NCI-H524 (cell line): ENCODE data around the gene HIF1AN.

Experiments used
- DNase-seq, 2 experiments: peaks; one replicate each; lab custom pipeline; 2025; lab: John Stamatoyannopoulos, UW

The HIF1AN gene

DNA sequence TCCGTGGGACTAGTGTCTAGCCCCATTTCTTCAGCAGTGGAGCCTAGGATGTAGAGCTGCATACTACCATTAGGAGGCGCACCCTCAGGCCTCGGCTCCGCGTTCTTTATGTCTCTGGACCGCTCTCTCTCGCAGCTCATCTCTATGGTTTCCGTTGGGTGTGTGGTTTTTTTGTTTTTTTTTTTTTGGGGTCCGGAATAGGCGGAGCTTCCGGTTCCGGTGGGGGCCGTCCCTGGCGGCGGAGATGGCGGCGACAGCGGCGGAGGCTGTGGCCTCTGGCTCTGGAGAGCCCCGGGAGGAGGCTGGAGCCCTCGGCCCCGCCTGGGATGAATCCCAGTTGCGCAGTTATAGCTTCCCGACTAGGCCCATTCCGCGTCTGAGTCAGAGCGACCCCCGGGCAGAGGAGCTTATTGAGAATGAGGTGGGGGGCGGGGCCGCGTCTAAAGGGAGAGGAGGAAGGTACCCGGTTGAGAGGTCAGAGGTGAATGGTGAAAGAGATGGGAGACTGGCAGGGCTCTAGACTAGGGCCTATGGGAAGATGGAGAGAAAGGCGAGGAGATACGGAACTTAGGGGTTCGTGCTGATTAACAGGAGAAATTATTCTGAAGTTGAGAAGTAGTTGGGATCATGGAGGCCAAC lies at the start of gene HIF1AN:
HIF1AN (plus strand) TSS at position 229 of the 639 bp plus-strand sequence; CDS start at position 245, 16 bp downstream.
- DNase-seq = peak; percentile 71 to 80

DNA sequence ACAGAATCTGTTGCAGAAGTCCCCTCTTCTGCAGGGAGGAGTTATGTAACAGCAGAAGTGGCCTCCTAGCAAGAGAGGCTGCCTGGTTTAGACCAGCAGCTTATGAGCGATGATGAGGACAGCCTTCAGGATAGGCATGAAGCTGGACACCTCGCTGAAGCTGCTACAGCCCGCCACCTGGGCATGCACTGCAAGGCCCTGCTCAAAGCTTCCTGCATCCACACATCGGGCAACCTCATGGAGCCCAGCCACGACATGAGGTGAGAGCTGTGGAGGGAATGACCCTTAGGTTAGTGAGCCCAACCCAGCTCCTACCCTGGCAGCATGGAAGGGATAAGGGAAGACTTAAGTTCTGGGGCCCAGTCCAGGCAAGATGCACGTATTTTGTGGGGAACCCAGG lies 48.2 kb upstream of the HIF1AN start:
- no peak for DNase-seq

DNA sequence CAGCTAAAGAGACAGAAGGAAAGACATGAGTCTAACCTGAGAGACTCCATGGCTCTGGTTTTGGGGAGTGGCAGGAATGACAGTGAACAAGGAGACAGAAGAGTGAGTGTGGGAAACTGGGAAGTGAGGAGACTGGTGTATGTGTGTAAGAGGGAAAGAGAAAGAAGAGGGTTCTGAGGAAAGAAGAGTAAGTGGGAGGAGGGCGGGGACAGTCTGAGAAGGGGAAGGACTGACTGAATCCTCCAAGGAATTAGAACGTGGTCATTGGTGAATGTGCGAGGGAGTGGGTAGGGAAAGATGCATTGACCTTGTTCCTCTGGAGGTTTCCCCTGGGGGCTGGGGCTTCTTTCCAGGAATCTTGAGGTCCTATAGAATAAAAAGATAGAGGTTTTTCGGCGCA lies 46.3 kb upstream of the HIF1AN start:
- DNase-seq = no peak

DNA sequence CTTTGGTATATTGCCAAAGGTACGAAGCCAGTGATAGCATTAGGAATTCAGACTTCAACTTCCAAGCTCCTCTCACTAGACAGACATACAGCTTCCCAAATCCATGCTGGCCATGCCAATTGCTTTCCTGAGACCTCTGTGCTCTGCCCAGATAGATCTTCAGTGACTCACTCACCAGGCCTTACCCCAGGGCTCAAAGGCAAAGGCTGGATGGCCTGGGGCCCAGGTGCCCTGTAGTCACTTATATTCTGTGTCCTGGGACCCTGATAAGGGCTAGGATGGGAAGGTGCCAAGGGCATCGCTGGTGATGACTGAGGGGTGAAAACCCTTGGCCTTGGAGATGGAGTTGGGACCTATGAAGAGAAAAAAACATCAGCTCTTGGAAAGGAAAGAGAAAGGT lies 45.2 kb upstream of the HIF1AN start:
- no peak for DNase-seq

DNA sequence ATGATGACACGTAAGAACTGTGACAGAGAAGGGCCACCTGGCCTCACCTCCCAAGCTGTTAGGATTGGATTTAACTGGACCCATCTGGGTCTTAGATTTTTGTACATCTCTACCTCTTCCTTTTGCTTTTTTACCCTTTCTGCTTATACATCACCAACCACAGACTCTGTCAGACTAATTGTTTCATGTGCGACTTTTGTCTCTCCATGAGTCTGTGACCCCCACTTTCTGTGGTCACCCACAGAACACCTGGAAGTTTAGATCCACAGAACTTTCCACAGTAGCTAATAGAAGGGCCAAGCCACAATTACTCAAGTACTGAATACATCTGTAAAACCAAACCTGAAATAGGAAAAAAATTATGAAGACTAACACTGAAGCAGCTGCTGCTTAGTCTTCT lies 39.2 kb upstream of the HIF1AN start:
- DNase-seq = no peak

DNA sequence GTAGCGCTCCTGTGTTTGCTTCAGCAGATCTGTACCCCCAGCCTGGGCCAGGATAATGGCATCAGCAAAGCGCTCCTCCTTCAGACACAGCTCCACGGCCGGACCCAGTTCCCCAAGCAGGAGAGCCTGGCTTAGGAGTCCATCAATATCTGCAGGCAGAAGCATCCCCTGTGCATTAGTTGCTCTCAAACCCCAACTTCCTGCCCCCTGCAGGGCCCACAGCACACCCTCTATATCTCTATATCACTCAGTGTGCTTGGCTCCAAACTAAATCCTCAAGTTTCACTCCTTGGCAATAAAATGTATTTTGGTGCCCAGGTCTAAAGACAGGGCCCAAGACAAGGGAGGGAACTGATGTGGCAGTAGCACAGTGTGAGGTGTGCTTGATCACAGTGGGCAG lies 37.7 kb upstream of the HIF1AN start:
- DNase-seq = no peak

DNA sequence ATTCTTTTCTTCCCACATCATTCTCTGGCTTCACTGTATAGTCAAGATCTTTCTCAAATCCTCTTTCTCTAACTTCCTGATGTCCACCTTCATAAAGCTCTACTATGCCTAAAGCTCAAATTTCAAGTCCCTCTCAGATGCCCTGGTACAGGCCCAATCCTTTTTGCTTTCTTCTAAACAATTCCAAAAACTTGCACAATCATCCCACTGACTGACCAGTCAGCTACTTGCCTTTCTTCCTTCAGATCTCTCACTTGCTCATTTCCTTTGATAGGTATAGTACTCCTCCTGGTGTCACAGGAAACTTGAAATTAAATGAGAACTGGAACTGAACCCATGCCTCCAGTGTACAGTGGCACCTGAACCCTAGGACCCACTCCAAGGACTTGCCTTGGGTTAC lies 34.3 kb upstream of the HIF1AN start:
- DNase-seq = no peak

DNA sequence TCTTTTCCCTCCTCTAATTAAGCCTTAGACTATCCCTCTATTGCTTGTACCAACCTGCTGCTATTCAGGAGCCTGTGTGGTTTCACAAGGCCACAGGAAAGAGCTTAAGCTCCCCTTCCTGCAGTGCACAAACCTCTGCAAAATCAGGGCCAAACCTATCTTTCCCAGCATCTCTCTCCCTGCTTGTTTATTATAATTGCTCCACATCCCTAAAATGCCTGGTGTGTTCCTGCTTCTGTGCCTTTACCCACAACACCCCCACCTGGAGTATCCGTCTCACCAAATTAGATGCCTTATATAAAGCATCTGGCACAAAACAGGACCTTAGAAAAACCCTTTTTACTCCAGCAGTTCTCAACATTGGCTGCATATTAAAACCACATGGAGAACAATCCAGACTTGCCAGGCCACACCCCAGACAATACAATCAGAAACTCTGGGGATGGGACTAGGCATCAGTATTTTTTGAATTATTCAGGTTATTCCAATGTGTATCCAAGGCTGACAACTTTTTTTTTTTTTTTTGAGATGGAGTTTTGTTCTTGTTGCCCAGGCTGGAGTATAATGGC lies 32.7 kb upstream of the HIF1AN start:
- DNase-seq = no peak

DNA sequence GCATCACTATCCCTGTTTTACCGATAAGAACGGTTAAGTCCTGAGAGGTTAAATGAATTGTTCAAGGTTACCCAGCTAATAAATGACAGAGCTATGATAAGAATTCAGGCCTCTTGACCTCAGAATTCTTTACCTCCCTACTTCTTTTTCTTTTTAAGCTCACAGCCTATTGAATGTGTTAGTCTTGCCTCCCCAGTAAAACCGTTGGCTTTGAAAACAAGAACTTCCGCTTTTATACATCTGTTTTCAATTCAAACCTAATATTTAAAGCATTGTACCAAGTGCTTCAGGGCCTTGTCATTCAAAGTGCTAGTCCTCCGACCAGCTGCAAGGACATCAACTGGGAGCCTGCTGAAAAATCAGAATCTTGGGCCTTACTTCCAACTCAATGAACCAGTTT lies 31.6 kb upstream of the HIF1AN start:
- no peak for DNase-seq

DNA sequence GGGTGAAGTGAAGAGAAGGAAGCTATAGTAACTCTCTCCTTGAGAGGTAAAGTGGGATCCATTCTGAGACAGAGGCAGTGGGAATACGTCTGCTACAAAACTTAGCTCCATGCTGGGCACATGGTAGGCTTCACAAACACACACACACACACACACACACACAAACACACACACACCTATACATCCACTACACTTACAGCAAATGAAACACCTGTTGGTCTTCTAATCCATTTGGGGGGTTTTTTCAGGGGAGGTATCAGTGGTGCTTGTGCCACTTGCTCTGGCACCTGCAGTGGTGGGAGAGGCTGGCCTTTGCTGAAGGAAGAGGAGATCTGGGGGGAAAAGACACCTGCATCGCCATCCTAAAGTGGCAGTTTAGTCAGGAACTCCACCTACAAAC lies 30.6 kb upstream of the HIF1AN start:
- no peak for DNase-seq

DNA sequence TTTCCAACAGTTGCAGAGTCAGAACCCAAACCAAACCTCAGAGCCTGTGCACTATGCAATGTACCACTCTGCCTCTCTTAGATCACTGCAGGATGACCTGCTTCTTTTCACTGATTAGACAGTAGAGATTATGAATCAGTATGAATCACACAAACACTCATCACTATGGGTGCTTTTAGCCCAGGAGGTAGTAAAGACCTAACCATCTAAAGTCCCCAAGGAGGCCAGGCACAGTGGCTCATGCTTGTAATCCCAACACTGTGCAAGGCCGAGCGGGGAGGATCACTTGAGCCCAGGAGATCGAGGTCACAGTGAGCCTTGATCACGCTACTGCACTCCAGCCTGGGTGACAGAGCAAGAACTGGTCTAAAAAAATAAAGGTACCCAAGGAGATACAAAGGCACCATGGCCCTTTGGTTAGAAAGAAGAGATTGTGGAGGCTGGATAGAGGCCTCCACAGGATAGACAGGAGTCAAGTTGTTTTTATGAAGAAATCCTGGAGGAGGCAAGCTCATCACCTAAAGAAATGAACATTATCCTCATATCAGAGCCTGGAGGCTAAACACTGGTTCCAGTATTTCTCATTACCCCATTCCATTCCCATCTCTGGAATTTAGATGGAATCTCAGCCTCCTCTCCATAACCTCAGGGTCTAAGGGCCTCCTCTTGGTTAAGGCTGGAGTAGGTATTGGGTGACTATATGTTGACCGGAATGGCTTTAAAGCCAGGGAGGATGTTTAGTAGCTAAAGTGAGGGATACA lies 29.0 kb upstream of the HIF1AN start:
- no peak for DNase-seq

DNA sequence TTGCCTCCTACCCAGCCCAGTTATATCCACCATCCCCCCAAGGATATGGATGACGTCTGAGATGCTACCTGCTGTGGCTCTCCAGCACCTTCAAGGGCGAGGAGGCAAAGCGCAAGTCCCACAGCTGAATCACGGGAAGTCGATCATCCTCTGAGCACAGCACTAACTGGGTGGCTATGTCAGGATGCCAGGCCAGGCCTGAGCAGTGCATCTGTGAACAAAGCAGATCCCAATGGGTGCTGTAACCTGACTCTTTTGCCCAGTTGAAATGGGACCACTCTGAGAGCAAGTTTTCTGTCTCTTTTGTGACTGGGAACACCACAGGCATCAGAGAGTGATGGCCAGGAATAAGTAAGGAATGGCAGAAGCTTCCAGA lies 28.4 kb upstream of the HIF1AN start:
- DNase-seq = no peak

DNA sequence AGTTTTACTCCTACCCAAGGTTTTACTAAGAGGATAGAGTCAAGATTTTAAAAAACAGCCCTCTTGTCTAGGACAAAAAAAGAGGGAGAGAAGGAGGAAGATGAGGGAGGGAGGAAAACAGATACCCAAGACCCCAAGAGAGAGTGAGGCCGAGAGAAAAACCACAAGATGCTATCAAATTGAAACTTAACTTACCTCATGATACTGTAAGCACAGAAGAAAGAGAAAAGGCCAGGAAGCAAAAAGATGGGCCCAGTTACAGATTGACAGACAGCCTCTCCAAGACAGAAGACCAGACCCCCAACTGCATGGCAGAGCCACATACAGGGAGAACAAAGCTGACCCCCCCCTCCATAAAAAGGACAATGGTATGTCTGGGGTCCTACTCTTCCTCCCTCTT lies 27.5 kb upstream of the HIF1AN start:
- no peak for DNase-seq

DNA sequence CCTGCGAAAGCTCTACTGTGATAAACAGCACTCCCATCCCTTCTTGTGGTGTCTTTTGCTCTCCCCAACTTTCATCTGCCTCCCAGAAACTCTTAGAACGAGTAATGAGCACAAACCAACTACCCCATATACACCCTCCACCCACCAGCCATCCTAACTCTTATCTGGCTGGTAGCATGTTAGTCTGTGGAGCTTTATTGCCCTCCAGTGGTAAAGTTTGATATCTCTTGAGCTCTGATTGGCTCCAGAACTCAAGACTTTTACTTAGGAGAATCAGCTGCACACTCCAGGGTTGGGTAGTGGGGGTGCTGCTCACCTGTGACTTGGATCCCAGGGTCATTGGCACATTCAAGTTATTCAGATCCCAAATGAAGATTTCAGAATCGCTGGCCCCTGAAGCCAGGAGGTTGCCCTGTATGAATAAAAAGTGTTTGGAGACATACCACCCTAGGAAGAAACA lies 27.0 kb upstream of the HIF1AN start:
- DNase-seq = peak in 1 of 2 experiments; percentile 36

DNA sequence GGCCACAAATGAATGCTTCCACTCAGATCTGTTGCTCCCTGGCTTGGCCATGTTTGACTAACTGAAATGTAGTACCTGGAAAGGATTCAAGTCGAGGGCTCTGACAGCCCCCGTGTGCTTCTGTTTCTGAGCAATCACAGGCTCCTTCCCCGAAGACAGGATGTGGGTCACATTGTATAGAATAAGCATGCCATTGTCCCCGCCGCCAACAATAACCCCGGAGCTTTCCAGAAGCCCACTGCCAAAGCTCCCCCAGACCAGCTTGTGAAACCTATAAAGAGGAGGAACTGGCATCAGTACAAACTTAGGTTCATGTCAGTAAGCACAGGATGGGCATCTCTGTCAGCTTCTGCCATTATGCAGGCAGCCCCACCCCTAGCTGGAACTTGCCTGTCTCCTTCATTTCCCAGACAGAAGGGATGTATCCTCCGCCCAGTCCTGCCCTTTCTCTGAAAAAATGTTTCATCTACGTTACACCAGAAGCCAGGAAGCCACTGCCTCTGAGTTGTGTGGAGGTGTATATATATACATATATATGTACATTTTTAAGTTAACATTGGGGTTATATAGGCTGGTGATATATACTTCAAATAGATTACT lies 26.4 kb upstream of the HIF1AN start:
- no peak for DNase-seq

DNA sequence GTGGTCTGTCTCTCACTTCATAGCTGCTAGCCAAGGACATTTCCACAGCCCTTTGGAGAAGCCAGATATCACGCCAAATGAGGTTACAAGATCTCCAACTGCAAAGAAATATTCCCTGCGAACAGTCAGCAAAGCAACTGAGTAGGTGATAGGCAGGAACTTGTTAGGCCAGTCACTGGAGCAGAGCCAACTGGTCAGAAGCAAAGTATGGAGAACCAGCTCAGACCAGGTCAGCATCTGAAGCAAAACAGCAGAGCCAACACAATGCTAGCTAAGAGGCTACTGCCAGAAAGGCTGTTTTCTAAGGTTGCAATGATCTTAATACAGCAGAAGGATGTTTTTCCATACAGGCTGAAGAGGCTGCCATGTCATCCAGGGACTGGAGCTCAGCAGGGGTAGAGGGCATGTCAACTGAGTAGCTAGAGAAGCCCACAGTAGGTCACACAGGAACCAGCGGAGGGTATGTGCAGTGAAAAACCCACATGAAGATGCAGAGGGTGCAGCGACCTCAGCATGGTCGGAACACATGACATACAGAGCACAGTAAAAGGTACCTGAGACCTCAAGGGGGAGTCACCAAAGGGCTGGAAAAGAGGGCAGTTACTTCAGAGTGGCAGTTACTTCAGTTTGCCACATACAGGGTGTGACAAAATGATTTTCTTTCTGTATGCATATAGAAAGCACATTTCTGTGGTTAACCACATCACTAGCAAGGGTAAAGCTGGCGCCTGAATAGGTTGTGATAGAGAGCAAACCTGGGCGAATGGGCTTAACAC lies 25.0 kb upstream of the HIF1AN start:
- DNase-seq = no peak

DNA sequence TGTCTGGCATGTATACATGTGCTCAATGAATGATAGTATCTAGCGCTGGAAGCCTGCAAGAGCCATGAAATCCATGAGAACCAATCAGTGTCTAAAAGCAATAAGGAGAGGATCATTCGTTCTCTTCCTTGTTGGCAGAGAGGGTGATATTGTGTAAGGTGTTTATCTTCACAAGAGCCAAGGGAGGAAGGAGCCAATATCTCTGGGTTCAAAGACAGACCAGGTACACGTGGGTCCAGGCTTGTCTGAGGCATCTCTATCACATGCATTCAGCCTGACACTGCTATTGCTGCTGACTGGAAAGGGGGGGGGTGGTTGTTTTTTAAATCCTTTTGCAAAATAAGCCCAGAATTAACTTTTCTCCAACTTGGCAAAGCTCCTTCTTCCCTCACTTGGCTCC lies 20.1 kb upstream of the HIF1AN start:
- DNase-seq = no peak

DNA sequence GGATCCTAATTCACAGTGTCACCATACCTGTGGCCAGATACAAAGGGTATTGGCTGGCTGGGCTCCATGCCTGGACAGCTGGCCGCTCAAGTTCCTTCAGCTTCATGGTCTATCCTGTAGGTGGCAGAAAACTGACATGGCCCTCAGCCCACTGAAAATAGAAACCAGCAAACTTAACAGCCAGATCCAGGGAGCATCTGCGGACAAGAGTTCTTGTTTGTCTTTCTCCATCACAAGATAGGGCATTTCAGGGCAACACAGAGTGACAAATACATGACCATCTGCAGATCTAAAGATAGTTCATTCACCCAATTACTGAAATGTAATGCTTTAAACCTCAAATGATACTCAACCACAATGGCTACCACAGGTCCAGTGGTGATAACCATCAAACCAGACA lies 18.9 kb upstream of the HIF1AN start:
- DNase-seq = no peak

DNA sequence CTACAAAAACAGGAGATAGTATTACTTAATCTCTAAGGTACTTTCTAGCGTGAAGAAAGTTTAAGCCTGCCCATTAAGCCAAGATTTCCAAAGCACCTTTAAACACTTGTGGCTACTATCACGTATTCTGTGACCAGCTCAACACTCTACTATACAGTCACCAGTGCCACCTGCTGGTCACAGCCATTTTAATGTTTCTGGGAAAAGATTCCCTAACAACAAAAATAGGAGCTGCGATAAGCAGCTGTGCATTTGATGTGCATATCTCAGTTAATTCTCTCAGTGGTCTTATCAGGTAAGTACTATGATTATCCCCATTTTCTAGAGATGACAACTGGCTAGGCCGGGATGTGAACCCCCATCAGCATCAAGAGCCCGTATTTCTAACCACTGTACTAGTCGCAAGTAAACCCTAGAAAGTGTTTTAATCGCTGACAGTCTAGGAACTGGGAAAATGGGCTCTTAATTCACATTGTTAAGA lies 16.9 kb upstream of the HIF1AN start:
- DNase-seq = peak in 1 of 2 experiments; percentile 52

DNA sequence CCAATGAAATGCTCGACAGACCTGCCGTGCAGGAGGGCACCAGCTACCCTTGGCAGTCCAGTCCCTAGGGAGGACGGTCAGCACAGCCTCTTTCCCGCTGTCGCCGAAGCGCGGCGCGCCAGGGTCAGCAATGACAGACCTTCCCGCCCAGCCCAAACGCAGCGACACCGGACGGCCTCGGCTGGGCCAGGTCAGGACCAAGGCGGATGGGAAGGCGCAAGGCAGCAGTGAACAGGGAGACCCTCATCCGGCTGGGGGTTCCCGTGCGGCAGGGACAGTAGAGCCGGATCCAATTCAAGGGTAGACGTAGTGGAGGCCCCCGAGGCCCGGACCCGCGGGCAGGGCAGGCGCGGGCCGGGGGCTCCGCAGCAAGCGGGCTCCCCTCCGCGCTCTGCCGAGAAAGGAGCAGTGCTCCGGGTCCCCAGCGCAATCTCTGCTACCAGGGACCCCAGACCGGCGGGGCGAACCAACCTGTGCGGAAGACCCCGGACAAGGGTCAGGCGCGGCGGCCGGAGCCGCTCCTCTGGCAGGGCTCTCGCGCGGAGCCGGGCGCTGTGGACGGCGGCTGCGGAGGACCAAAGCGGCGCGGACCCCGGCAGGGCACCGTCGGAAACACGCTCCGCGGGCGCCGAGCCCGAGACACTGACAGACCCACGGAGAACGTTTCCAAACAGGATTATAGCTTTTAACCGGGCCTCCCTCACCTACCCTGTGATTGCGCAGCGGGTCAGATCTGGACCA lies 16.3 kb upstream of the HIF1AN start, which contains the start of gene SEC31B:
SEC31B (minus strand) TSS at position 551 of the 741 bp plus-strand sequence. CDS start 2,909 bp downstream, outside the sequence.
- peak in 1 of 2 experiments; percentile 20 for DNase-seq

DNA sequence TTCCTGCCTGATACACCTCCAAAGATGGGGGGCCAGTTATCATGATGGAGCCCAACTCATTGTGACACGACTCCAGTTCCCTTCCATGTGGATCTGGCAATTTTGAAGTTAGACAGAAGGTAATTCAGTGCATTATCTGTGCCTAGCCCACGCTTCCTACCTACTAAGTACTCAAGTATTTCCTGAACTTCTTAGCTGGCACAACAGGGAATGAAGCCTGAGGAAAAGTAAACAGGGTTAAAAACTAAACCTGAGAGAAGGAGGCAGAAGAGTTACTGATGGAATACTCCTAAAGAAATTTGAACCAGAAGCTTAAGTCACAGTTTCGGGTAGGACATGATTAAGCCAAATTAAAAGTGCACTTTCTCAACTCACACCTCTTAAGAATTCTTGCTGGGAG lies 14.9 kb upstream of the HIF1AN start:
- DNase-seq = no peak
